ENCODE results near the gene GABRR3.
"Not testable (repeated sequence)": the region's sequence is repeated elsewhere in the genome, so short reads cannot be mapped to it uniquely, and the experiment has no call there.

GABRR3 gene

GRCh38 chr3:98021830-98022560, 13.1 kb downstream of the GABRR3 start:
- DNase-seq (ENCODE audit: low read depth in 2 of 2): no peak

GRCh38 chr3:98020412-98020811, 14.7 kb downstream of the GABRR3 start:
- no peak for DNase-seq (ENCODE audit: low read depth in 2 of 2)

GRCh38 chr3:98018301-98018700, 16.8 kb downstream of the GABRR3 start:
- no peak for DNase-seq (ENCODE audit: low read depth in 2 of 2)

GRCh38 chr3:98014268-98014585, 20.9 kb downstream of the GABRR3 start:
- DNase-seq (ENCODE audit: low read depth in 2 of 2): no peak

GRCh38 chr3:98013411-98014267, 21.5 kb downstream of the GABRR3 start:
- no peak for DNase-seq (ENCODE audit: low read depth in 2 of 2)

- no peak for DNase-seq (ENCODE audit: low read depth in 2 of 2)
Measured at GRCh38 chr3:98012979-98013378, 22.1 kb downstream of the GABRR3 start.

- DNase-seq (ENCODE audit: low read depth in 2 of 2): not testable (repeated sequence)
Measured at GRCh38 chr3:98010883-98011449, 24.1 kb downstream of the GABRR3 start.

GRCh38 chr3:98010194-98010882, 24.8 kb downstream of the GABRR3 start:
- no peak for DNase-seq (ENCODE audit: low read depth in 2 of 2)

- no peak for DNase-seq (ENCODE audit: low read depth in 2 of 2)
Measured at GRCh38 chr3:98008855-98009254, 26.3 kb downstream of the GABRR3 start.

GRCh38 chr3:98005438-98005837, 29.7 kb downstream of the GABRR3 start:
- DNase-seq (ENCODE audit: low read depth in 2 of 2): no peak

- no peak for DNase-seq (ENCODE audit: low read depth in 2 of 2)
Measured at GRCh38 chr3:98004721-98005120, 30.4 kb downstream of the GABRR3 start.

GRCh38 chr3:98003306-98003969, 31.7 kb downstream of the GABRR3 start:
- no peak for DNase-seq (ENCODE audit: low read depth in 2 of 2)

- no peak for DNase-seq (ENCODE audit: low read depth in 2 of 2)
Measured at GRCh38 chr3:98002717-98003116, 32.4 kb downstream of the GABRR3 start.

GRCh38 chr3:97999994-98000393, 35.1 kb downstream of the GABRR3 start:
- no peak for DNase-seq (ENCODE audit: low read depth in 2 of 2)

GRCh38 chr3:97999103-97999502, 36.0 kb downstream of the GABRR3 start:
- no peak for DNase-seq (ENCODE audit: low read depth in 2 of 2)

- DNase-seq (ENCODE audit: low read depth in 2 of 2): no peak
Measured at GRCh38 chr3:97996988-97997387, 38.1 kb downstream of the GABRR3 start.

- DNase-seq (ENCODE audit: low read depth in 2 of 2): no peak
Measured at GRCh38 chr3:97994328-97994945, 40.7 kb downstream of the GABRR3 start.

- DNase-seq (ENCODE audit: low read depth in 2 of 2): no peak
Measured at GRCh38 chr3:97993526-97993925, 41.6 kb downstream of the GABRR3 start.

GRCh38 chr3:97992547-97993173, 42.5 kb downstream of the GABRR3 start:
- no peak for DNase-seq (ENCODE audit: low read depth in 2 of 2)

GRCh38 chr3:97991293-97991682, 43.8 kb downstream of the GABRR3 start:
- no peak for DNase-seq (ENCODE audit: low read depth in 2 of 2)
